HG02973 (cell line): ENCODE results near the gene MAP4K1.
"Not testable (repeated sequence)": the region's sequence is repeated elsewhere in the genome, so short reads cannot be mapped to it uniquely, and the experiment has no call there.

Experiments
- ATAC-seq: cut with Tn5 transposase; IDR thresholded peaks from one replicate; pipeline ENCODE4 v1.9.1; 2021; ENCODE audit warnings: moderate library complexity; ENCODE audit not compliant: unreplicated experiment

Gene MAP4K1

GRCh38 chr19:38629568-38629967 lies 11.8 kb upstream of the MAP4K1 start:
- ATAC-seq, result no peak

DNA sequence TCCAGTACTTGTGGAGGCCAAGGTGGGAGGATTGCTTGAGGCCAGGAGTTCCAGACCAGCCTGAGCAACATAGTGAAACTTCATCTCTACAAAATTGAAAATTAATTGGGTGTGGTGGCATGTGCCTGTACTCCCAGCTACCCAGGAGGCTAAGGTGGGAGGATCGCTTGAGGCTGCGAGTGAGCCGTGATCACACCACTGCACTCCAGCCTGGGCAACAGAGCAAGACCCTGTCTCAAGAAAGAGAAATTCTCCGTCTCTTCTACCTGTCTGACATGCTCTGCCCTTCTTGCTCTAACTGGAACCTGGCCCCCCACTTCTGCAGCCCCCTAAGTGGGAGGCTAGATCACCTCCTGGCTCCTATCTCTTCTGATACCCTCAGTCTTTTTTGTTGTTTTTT lies 8.6 kb upstream of the MAP4K1 start:
- no peak for ATAC-seq

DNA sequence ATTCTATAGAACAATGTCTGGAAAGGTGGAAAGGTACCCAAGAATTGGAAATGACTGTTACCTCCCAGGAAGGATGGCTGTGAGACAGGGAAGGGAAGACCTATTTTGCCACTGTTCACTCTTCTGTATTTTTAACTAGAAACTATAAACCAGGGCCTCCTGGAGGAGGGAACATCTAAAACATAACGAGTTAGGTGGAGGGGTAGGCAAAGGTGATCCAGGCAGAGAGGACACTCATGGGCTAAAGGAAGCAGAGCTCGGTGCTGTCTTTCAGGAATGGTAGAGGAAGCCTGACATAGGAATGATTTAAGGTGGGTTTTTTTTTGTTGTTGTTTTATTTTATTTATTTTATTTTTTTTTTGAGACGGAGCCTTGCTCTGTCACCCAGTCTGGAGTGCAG lies 7.1 kb upstream of the MAP4K1 start:
- no peak for ATAC-seq

DNA sequence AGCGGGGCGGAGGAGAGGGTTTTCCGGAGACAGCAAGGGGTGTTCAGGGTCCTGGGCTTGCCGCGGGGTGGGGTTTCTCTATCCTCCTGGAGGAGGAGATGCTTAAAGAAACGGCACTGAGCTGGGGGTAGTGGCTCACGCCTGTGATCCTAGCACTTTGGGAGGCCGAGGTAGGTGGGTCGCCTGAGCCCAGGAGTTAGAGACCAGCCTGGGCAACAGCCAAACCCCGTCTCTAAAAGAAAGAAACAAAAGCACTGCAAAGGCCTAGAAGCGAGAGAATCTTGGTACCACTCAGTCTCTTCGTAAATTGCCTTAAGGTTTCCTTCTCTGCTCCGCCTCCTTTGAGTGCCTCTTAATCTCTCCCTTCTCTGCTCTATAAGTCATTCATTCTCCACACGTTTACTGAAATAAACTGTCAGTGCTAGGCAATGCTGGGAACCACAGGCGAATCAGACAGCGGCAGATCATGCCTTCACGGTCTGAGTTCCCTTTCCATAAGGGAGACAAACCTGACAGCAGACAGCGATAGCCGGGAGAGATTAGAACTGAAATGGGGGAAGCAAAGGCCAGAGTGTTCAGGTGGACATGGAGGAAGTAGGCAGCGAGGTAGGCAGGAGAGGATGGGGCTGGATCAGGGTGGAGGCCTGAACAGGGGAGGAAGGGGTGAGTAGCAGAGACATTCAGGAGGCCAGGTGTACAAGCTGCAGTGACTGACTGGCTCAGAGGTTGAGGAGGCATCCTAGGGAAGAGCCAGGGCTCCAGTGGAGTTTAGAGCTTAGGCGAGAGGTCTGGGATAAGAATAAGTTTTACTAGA lies 1.8 kb upstream of the MAP4K1 start:
- ATAC-seq, result no peak

GRCh38 chr19:38618590-38619360 lies 1.0 kb upstream of the MAP4K1 start, which contains the start of gene EIF3K:
Gene EIF3K (plus strand): TSS chr19:38619188. CDS start chr19:38619269, 81 bp downstream.
- ATAC-seq, result peak; percentile 53

DNA sequence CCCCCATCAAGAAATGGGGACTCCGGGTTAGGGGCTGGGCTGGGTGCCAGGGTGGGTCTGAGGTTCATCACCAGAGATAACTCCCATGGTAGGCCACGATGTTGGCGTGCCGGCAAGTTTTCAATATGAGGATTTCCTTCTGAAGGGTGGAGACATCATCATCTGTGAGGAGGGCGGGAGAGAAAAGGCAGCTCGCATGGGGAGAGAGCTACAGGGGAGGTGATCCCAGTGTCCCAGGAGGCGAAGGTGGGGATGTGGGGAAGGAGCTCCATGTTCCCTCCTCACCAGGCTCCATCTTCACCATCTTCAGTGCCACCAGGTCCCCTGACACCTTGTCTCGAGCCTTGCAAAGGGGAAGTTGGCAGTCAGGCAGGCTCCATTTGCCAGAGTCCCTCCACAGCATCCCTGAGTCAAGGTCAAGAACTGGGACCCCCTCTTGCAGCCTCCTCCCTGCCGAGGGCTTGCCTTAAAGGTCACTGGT lies 430 bp downstream of the MAP4K1 start:
- ATAC-seq, result no peak

- no peak for ATAC-seq
These were observed 1.5 kb downstream of the MAP4K1 start for GRCh38 chr19:38616265-38616664.

GRCh38 chr19:38615007-38615581 lies 2.7 kb downstream of the MAP4K1 start:
- no peak for ATAC-seq

DNA sequence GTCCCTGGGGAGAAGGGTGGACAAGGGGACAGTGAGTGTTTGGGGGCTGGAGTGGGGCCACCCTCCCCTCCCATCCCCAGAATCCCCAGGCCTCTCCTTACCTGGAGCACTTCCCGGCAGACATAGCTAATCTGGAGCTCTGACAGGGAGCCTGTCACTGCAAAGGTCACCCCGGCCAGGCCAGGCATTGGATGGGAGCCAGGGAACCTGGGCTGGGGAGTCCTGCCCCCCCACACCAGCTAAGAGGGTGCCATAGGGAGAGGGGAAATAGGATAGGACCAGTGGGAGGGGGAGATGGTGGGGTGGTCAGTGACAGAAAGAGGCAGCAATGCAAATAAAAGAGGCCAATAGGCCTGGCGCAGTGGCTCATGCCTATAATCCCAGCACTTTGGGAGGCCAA lies 3.5 kb downstream of the MAP4K1 start:
- ATAC-seq, result no peak

GRCh38 chr19:38606131-38606530 lies 11.6 kb downstream of the MAP4K1 start:
- no peak for ATAC-seq

DNA sequence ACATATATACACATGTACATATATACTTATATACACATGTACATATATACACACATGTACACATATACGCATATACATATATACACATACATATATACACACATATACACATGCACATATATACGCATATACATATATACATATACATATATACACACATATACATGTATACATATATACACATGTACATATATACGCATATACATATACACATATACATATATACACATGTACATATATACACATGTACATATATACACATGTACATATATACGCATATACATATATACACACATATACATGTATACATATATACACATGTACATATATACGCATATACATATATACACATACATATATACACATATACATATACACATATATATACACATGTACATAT lies 14.9 kb downstream of the MAP4K1 start:
- not testable (repeated sequence) for ATAC-seq

GRCh38 chr19:38599722-38600121 lies 18.0 kb downstream of the MAP4K1 start:
- ATAC-seq, result no peak

- no peak for ATAC-seq
These were observed 20.7 kb downstream of the MAP4K1 start for GRCh38 chr19:38597075-38597474.

GRCh38 chr19:38596057-38596981 lies 21.4 kb downstream of the MAP4K1 start:
- ATAC-seq, result no peak

DNA sequence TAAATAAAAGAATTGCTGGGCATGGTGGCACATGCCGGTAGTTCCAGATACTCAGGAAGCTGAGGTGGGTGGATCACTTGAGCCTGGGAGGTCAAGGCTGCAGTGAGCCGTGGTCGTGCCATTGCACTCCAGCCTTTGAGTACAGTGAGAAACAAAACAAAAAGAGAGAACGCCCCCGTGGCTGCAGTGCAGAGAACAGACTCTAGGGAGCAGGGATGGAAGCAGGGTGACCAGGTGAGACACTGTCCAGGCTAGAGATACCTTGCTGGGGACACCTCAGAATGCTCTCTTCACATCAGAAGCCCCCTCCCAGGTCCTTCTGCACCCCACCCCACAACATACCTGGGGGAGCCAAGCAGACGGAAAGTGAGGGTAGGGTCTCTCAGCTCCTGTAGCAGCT lies 24.8 kb downstream of the MAP4K1 start:
- no peak for ATAC-seq

DNA sequence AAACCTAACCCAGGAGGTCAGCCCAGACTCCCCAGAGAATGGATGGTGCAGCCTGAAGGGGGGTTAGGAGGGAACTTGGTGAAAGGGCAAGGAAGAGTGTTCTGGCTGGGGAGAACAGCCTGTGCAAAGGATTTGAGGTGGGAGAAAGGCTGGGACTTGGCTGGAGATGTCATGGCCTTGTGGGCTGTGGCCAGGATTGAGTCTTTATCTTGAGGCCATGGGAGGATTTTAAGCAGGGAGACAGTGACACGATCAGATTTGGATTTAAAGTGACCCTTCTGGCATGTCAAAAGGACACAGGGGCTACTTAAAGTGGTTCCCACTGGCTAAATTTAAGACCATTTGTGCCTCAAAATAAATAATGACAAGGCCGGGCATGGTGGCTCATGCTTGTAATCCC lies 29.7 kb downstream of the MAP4K1 start:
- no peak for ATAC-seq

DNA sequence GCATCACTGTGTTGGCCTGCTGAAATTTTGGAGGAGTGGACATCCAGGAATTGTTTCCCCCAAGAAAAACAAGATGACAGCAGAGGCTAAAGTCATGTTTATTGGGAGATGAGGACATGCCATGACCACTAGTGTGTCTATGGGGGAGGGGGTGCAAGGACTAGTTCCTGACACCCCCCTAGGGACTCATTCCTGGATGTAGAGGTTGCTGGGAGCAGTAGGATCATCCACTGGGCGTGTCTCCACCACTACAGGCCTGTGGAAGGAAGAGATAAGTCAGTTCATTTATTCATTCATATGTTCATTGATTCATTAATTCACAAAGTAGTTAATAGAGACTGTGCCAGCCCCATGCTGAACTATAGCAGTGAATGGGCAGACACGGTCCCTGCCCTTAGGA lies 30.2 kb downstream of the MAP4K1 start:
- ATAC-seq, result no peak

GRCh38 chr19:38583985-38584305 lies 33.8 kb downstream of the MAP4K1 start:
- ATAC-seq, result no peak

DNA sequence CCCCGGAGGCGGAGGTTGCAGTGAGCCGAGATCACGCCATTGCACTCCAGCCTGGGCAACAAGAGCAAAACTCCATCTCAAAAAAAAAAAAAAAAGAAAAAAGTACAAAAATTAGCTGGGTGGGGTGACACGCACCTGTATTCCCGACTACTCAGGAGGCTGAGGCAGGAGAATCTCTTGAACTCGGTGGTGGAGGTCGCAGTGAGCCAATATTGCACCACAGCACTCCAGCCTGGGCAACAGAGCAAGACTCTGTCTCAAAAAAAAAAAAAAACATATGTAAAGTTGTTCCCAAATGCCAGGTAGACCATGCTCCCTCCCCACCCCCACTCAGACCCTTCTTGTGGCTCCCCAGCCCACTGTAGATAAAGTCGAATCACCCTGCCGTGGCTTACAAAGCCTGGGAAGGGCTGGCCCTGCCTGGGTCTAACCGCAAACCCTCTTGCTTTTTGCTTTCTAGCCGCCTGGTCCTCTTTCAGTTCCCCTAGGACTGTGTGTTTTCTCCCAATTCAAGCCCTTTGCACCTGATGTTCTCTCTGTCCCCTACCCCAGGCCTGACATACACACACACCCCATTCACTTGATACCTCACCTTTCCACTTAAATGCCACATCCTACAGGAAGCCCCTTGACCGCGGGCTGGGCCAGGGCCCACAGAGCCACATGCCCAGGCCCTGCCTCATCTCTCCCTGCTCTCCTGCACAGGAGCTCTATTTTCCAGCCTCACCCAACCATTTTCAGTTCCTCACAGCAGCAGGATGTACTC lies 34.4 kb downstream of the MAP4K1 start:
- no peak for ATAC-seq

DNA sequence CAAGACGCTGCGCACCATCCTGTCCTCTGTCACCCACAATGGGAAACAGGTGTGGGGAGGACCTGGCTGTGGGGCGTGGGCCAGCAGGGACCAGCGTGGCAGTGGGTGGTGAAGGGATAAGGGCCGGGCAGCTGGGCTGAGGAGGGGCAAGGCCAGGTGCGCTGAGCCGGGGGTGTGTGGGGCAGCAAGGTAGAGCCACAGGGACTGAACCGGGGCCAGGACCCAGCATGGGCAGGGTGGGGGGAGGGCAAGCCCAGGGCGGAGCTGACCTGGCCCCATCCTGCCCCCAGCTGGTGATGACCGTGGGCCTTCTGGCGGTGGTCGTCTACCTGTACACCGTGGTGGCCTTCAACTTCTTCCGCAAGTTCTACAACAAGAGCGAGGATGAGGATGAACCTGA lies 37.7 kb downstream of the MAP4K1 start:
- no peak for ATAC-seq
